Kidney (tissue), 14 donors: ENCODE results near the gene ZNF784. TPM values are rescaled to one million over a fixed set of nuclear protein-coding genes. Genes with fewer than 3 reads are reported as not detected.

Source experiments
- DNase-seq, 5 donors: peaks; one replicate each; pipeline ENCODE4 v3.0.0-alpha.2; 2013 to 2020
- FAIRE-seq: peaks from 2 replicates; lab custom pipeline; 2012; peaks lifted over from hg19 to GRCh38; lab: Jason Lieb, UNC
- H3K27ac ChIP-seq, 2 donors: one replicate each; pipeline ENCODE4 v1.7.0; 2013; ENCODE audit warnings: low read depth in 2 of 2, low read length in 2 of 2, inconsistent platforms in 1 of 2
- H3K27me3 ChIP-seq: one replicate; pipeline ENCODE4 v1.7.1; 2013; ENCODE audit warnings: low read length, inconsistent platforms; ENCODE audit not compliant: control insufficient read depth, insufficient read depth
- H3K36me3 ChIP-seq, 3 donors: one replicate each; pipeline versions ENCODE4 v1.7.0 to v1.7.1; 2013; ENCODE audit warnings: low read length in 3 of 3, control low read depth in 1 of 3, inconsistent platforms in 1 of 3; ENCODE audit not compliant: insufficient read depth in 3 of 3, control insufficient read depth in 2 of 3
- H3K4me1 ChIP-seq, 3 donors: one replicate each; pipeline versions ENCODE4 v1.7.0 to v1.7.1; 2013; ENCODE audit warnings: low read length in 3 of 3, inconsistent platforms in 1 of 3, low read depth in 1 of 3; ENCODE audit not compliant: control insufficient read depth in 2 of 3, insufficient read depth in 2 of 3
- H3K4me3 ChIP-seq, 3 donors: one replicate each; pipeline versions ENCODE4 v1.7.0 to v1.8.1; 2013; ENCODE audit warnings: low read length in 3 of 3, control low read depth in 1 of 3, inconsistent platforms in 1 of 3
- H3K9ac ChIP-seq, 3 donors: one replicate each; pipeline versions ENCODE4 v1.7.0 to v1.7.1; 2013; ENCODE audit warnings: low read length in 3 of 3, control low read depth in 1 of 3, inconsistent platforms in 1 of 3
- H3K9me3 ChIP-seq, 3 donors: one replicate each; pipeline versions ENCODE4 v1.7.0 to v1.7.1; 2013; ENCODE audit warnings: low read length in 3 of 3, control low read depth in 1 of 3, inconsistent platforms in 1 of 3; ENCODE audit not compliant: control insufficient read depth in 2 of 3, insufficient read depth in 1 of 3
- CTCF ChIP-seq: IDR thresholded peaks from 3 replicates; pipeline ENCODE4 v1.5.1; 2012; ENCODE audit warnings: mild to moderate bottlenecking, moderate library complexity, borderline replicate concordance; ENCODE audit not compliant: insufficient read depth; ENCODE audit errors: extremely low read depth
- intact Hi-C: fragments of 100-400 bp; cut with DNase I; formaldehyde crosslinking; loops from one replicate; pipeline ENCODE4 v1.11.1; 2022
- polyA plus RNA-seq: library from polyadenylated mRNA; stranded (reverse); fragments of 350-450 nt; fragmentation: Illumina TruSeq; extraction: RNeasy Lipid Tissue Mini Kit (QIAGEN cat#74804); gene quantifications from one replicate; pipeline ENCODE4 v1.2.3, GENCODE V29; 2014; ENCODE audit warnings: low read depth, low replicate concordance; ENCODE audit not compliant: insufficient read depth
- total RNA-seq: library from RNA; stranded (reverse); fragmentation: NEBNext Ultra II Directional; extraction: Animal tissue kit (Norgen Biotek cat#: 25700); gene quantifications from one replicate; pipeline ENCODE4 v1.2.1, GENCODE V29; 2021
- donor health status: control.
- donor health status: control.
- donor health status: control.
- donor health status: control.
- donor health status: control.
- donor health status: DM: yes; HTN: yes; CAD: no.
- donor health status: Normal renal cell carcinoma (clear cell type).

The ZNF784 gene
- total and polyA plus RNA-seq, 2 donors from 2014 or later: 6.6 to 9.8 TPM

GRCh38 chr19:55605207-55605636 is 19.1 kb downstream of the ZNF784 start:
- intact Hi-C loops: no loop called here
- peaks cover 0 to 20% (median 3%) of the 10 kb centered on the region in 3 donors for H3K4me1 ChIP-seq
- no peak for TF ChIP-seq CTCF
- peak; percentile 99 to 100 (median 99) for DNase-seq
- peak overlapping the region; percentile 66 to 89 (median 75) for H3K4me3 ChIP-seq
- FAIRE-seq: no peak
- no peaks in the 10 kb centered on the region for H3K27me3 ChIP-seq
- H3K9ac ChIP-seq: peak overlapping the region in 2 of 3 donors; percentile 27 to 60
- no peaks in the 10 kb centered on the region for H3K9me3 ChIP-seq
- H3K36me3 ChIP-seq: peaks cover 0 to 3% (median 0%) of the 10 kb centered on the region in 3 donors
- peak overlapping the region; percentile 92 to 98 for H3K27ac ChIP-seq

GRCh38 chr19:55603581-55604292 is 20.6 kb downstream of the ZNF784 start:
- peaks cover 0 to 3% (median 0%) of the 10 kb centered on the region in 3 donors for H3K36me3 ChIP-seq
- intact Hi-C loops: no loop called here
- no peak overlapping the region for H3K4me3 ChIP-seq
- no peak overlapping the region for H3K9ac ChIP-seq
- no peak for FAIRE-seq
- TF ChIP-seq CTCF: no peak
- peaks cover 0 to 20% (median 3%) of the 10 kb centered on the region in 3 donors for H3K4me1 ChIP-seq
- no peak overlapping the region for H3K27ac ChIP-seq
- peak in 1 of 5 donors; percentile 75 for DNase-seq
- H3K9me3 ChIP-seq: no peaks in the 10 kb centered on the region
- no peaks in the 10 kb centered on the region for H3K27me3 ChIP-seq

- no peak for TF ChIP-seq CTCF
- DNase-seq (peak in 1 of 5 donors; percentile 82), FAIRE-seq (no peak)
- no peak overlapping the region for H3K9ac ChIP-seq
- peaks cover 0 to 3% (median 0%) of the 10 kb centered on the region in 3 donors for H3K36me3 ChIP-seq
- no peak overlapping the region for H3K27ac ChIP-seq
- intact Hi-C loops: no loop called here
- no peak overlapping the region for H3K4me3 ChIP-seq
- peaks cover 0 to 20% (median 3%) of the 10 kb centered on the region in 3 donors for H3K4me1 ChIP-seq
- no peaks in the 10 kb centered on the region for H3K27me3 ChIP-seq
- H3K9me3 ChIP-seq: no peaks in the 10 kb centered on the region
Observed at GRCh38 chr19:55603115-55603514, 21.3 kb downstream of the ZNF784 start.
